ENCODE measurements around the gene SKI.
"Not testable (repeated sequence)": the region's sequence is repeated elsewhere in the genome, so short reads cannot be mapped to it uniquely, and the experiment has no call there.

SKI gene

DNA sequence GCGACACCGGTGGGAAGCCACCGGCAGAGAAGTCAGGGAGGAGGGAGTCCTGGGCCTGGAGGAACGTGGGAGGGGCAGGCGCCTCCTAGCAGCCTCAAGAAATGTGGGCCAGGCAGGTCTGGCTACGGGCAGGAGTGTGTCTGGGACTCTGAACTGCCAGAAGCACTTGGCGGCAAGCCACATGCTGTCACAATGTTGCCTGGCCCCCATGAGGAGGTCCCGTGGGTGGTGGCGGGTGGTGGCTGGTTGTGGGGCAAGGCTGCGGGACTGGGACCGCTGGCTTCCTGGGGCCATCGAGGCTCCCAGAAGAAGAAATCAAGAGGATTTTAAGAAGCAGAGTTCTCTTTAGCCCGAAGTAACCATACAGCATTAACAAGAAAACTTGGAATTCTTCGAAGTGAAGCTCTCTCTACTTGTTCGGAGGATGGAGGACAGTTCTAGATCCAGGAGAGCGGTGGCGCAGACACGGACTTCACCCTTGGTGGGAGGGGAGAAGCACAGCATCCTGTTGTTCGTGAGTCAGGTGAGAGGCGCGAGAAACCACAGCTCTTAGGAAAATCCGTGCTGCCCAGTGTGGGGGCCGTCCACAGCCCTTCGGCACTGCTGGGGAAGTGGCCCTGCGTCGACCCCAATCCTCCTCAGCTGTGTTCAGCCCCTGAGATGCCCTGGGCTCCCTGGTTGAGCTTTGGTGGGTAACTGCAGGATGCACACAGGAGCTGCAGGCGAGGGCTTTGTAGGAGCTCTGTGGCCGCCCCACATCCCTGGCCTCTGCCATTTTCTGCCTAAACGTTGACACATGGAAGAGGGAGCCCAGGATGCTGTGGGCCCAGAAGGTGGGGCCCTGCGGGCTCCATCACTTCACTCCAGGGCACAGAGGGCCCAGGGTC is 12.4 kb downstream of the SKI start:
- TF ChIP-seq, protein P1, sequence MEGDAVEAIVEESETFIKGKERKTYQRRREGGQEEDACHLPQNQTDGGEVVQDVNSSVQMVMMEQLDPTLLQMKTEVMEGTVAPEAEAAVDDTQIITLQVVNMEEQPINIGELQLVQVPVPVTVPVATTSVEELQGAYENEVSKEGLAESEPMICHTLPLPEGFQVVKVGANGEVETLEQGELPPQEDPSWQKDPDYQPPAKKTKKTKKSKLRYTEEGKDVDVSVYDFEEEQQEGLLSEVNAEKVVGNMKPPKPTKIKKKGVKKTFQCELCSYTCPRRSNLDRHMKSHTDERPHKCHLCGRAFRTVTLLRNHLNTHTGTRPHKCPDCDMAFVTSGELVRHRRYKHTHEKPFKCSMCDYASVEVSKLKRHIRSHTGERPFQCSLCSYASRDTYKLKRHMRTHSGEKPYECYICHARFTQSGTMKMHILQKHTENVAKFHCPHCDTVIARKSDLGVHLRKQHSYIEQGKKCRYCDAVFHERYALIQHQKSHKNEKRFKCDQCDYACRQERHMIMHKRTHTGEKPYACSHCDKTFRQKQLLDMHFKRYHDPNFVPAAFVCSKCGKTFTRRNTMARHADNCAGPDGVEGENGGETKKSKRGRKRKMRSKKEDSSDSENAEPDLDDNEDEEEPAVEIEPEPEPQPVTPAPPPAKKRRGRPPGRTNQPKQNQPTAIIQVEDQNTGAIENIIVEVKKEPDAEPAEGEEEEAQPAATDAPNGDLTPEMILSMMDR (IDR thresholded peaks at IDR 0.05; ENCODE audit: control extremely low read depth, extremely low read depth, low read depth, missing control alignments) = no peak
- ChIA-PET CTCF (interaction anchor here (1.1 to 1.4 kb wide), 3 partner anchors 9 to 335 kb away, joined by 3 to 4 read pairs (median 4); no protein-coding TSS in a partner anchor), POLR2A (interaction anchor here (1.1 to 1.6 kb wide), 2 partner anchors 11 to 13 kb away, joined by 3 to 4 read pairs; no protein-coding TSS in a partner anchor)
- no peak for DNase-seq (ENCODE audit: extremely low spot score)

DNA sequence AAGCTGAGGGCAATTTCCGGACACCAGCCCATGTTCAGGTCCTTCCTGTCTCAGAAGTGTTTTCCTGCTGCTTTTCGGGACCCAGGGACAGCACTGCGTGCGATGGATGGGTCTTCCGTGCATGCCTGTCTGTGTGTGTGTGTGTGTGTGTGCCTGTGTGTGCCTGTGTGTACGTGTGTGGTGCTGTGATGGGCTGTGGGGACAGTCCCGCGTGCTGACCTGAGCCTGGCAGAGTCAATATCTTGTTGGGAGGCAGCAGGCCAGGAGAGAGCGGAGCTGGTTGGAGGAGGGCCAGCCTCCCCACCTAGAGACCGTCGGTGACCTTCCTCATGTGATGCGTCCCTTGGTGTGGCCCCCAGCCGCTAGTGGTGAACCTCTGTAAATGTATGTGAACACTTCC is 13.7 kb downstream of the SKI start:
- POLR2A ChIA-PET = no interaction called here
- no peak for DNase-seq (ENCODE audit: extremely low spot score)
- TF ChIP-seq, protein P1 (IDR thresholded peaks at IDR 0.05; ENCODE audit: control extremely low read depth, extremely low read depth, low read depth, missing control alignments) = no peak
- CTCF ChIA-PET = interaction anchor here (1.4 kb wide), 2 partner anchors 10 to 73 kb away, joined by 4 read pairs; no protein-coding TSS in a partner anchor

DNA sequence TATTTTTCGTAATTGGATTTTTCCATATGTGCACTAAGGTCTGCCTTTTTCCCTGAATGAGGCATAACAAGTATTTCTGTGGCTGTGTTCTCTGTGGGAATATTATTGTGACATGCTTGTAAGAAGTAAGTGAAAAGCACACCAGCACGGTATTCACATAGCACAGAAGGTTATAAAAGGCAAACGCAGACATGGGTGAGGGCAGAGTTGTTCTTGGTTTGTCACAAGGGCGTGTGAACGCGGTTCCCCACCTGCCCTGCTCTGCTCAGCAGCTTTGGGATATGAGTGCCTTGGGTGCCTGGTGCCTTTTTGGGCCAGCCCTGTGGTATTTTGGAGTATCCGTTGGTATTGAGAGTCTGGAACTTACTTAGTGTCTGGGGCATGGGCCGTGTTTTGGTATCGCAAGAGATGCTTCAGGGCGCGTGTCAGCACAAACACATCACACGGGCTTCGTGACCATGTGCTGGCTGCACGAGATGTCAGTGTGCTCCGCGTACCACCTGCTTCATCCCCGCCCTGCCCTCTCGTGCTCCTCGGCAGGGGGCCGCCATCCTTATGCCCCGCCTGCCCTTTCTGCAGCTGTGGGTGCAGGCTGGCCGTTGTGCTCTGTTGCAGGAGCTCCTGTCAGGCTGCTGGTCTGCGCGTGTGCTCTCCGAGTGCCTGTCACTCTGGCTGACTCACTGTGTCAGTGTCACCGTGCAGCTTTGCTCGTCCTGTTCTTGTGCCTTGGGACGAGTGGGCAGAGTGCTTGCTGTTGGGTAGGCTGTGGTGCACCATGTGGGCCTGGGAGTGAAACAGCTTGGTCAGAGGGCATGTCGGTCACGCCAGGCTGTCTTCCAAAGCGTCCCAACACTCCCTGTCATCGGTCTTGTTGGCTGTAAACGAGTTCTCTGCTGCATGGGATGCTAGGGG is 15.0 kb downstream of the SKI start:
- CTCF ChIA-PET = no interaction called here
- TF ChIP-seq, protein P1 (IDR thresholded peaks at IDR 0.05; ENCODE audit: control extremely low read depth, extremely low read depth, low read depth, missing control alignments) = no peak
- POLR2A ChIA-PET = no interaction called here
- DNase-seq (ENCODE audit: extremely low spot score) = no peak

DNA sequence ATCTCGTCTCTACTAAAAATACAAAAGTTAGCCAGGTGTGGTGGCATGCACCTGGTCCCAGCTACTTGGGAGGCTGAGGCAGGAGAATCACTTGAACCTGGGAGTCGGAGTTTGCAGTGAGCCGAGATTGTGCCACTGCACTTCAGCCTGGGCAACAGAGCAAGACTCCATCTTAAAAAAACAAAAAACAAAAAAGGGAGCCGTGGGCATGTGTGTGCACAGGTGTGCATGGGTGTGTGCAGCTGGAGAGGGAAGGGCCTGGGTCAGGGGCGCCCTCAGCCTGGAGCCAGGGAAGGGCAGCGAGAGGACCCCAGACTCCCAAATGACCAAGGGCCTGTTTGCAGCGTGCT is 18.9 kb downstream of the SKI start:
- POLR2A ChIA-PET = not testable (repeated sequence)

DNA sequence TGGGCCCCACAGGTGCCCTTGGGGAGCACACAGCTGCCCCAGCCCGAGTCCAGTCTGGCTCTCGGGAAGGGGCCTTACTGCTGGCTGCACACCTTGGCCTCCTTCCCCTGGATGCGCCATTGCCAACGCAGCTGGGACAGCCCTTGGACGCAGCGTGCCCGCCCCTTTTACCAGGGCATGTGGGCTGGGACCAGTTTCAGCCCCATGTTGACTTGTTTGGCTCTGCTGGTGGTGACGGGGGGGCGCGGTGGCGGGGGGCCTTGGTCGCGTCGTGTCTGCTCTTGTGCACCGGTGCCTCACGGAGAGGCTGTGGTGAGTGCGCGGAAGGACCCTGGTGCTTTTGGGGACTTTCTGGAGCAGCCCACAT is 19.6 kb downstream of the SKI start:
- POLR2A ChIA-PET = no interaction called here
- TF ChIP-seq, protein P1 (IDR thresholded peaks at IDR 0.05; ENCODE audit: control extremely low read depth, extremely low read depth, low read depth, missing control alignments) = no peak
- CTCF ChIA-PET = no interaction called here
- no peak for DNase-seq (ENCODE audit: extremely low spot score)

More for the DNA sequence above, 18.9 kb downstream of the SKI start:
- DNase-seq (ENCODE audit: extremely low spot score); CTCF ChIA-PET: not testable (repeated sequence)

DNA sequence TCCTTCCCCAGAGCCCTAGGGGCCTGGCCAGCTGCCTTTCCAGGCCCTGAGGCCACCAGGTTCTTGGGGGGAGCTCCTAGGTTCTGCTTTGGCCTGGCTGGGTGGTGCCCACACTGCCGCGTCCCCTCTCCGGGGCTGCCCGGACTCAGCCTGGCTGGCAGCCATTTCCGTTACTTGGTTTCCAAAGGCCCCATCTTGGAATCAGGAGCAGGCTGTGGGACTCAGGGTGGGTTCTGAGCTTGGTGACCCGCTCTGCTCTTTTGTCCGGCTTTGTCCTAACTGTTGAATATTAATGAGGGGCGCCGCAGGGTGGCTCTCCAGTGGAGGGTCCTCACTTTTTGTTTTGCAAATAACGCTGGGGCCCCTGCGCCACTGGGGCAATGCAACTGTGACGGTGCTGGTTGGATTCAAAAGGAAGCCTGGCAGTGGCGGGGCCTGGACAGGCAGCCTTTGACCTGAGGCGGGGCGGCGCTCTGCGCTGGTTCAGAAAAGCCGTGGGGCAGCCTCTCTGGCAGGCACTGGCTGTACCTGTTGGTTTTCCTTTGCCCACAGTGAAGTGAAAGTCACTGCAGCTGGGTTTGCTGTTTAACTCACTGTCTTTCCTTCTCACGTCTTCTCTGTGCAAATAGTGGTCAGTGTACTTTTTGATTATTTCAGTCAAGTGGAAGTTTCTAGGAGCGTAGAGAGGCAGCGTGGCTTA is 20.2 kb downstream of the SKI start:
- POLR2A ChIA-PET = no interaction called here
- TF ChIP-seq, protein P1 (IDR thresholded peaks at IDR 0.05; ENCODE audit: control extremely low read depth, extremely low read depth, low read depth, missing control alignments) = no peak
- CTCF ChIA-PET = no interaction called here
- no peak for DNase-seq (ENCODE audit: extremely low spot score)
